K562 (cell line): ENCODE data around the gene PNCK. TPM values are rescaled to one million over a fixed set of nuclear protein-coding genes. Genes with fewer than 3 reads are reported as not detected.
A peak's percentile ranks its signal among the peaks of the same experiment; 100 is the strongest.

Experiments used
- CHD4 ChIP-seq: fragments of 200-600 bp; sonication (generic); IDR thresholded peaks from 3 replicates; pipeline ENCODE4 v1.6.1; 2012; ENCODE audit warnings: low read depth, mild to moderate bottlenecking, mixed read lengths, low read length, inconsistent platforms; ENCODE audit not compliant: insufficient read depth, insufficient replicate concordance, poor library complexity, severe bottlenecking
- FIP1L1 ChIP-seq: fragments of 200-400 bp; formaldehyde crosslinking; IDR thresholded peaks from 2 replicates; pipeline ENCODE4 v1.6.1; 2018; ENCODE audit warnings: mild to moderate bottlenecking, low read depth, low read length; ENCODE audit not compliant: poor library complexity, severe bottlenecking
- MLLT1 ChIP-seq, 2 experiments: fragments of 450-650 bp; IDR thresholded peaks; 2 replicates each; pipeline ENCODE4 v1.6.1; 2016
- MTA2 ChIP-seq: fragments of 450-650 bp; IDR thresholded peaks from 2 replicates; pipeline ENCODE4 v1.6.1; 2016; ENCODE audit warnings: low read depth
- NEUROD1 ChIP-seq: fragments of 150-350 bp; IDR thresholded peaks from 2 replicates; pipeline ENCODE4 v1.6.1; 2014; ENCODE audit warnings: borderline replicate concordance, low read length, low read depth; ENCODE audit not compliant: partially characterized antibody
- SAFB ChIP-seq: fragments of 200-400 bp; formaldehyde crosslinking; IDR thresholded peaks from 2 replicates; pipeline ENCODE4 v1.6.1; 2017; ENCODE audit warnings: low read depth, low read length, borderline replicate concordance
- TCF7 ChIP-seq: sonication (generic); IDR thresholded peaks from 2 replicates; pipeline ENCODE4 v1.6.1; 2016; ENCODE audit warnings: antibody characterized with exemption, borderline replicate concordance
- TOE1 ChIP-seq, 2 experiments: fragments of 450-650 bp in 1 of 2; sonication (generic) in 1 of 2; formaldehyde crosslinking in 1 of 2; IDR thresholded peaks; 2 replicates each; pipeline versions ENCODE4 v1.7.1 to v1.8.0; 2016 to 2022; ENCODE audit warnings: borderline replicate concordance in 2 of 2, mild to moderate bottlenecking in 2 of 2, antibody characterized with exemption in 1 of 2, inconsistent platforms in 1 of 2, low read depth in 1 of 2, missing genetic modification reagents in 1 of 2, moderate library complexity in 1 of 2
- ZKSCAN8 ChIP-seq: fragments of 200-800 bp; sonication (Bioruptor generic); IDR thresholded peaks from 2 replicates; pipeline ENCODE4 v1.6.1; 2016; ENCODE audit warnings: missing genetic modification characterization, missing compliant biosample characterization
- ZNF384 ChIP-seq: IDR thresholded peaks from 2 replicates; pipeline ENCODE4 v1.6.1; 2012; ENCODE audit warnings: low read depth, low read length, improper control_type of control experiment
- ZNF592 ChIP-seq: fragments of 450-650 bp; IDR thresholded peaks from 2 replicates; pipeline ENCODE4 v1.6.1; 2017; ENCODE audit warnings: antibody characterized with exemption, mild to moderate bottlenecking
- ZNF609 ChIP-seq: sonication (generic); formaldehyde crosslinking; IDR thresholded peaks from 2 replicates; pipeline ENCODE4 v1.8.1; 2023; ENCODE audit warnings: missing genetic modification reagents, mild to moderate bottlenecking, borderline replicate concordance
- ZNF764 ChIP-seq: fragments of 250-450 bp; sonication (Bioruptor Pico); IDR thresholded peaks from 2 replicates; pipeline ENCODE4 v1.4.0; 2020; ENCODE audit warnings: low read depth, mild to moderate bottlenecking, moderate library complexity
- polyA plus RNA-seq, 8 experiments: library from polyadenylated mRNA; depleted of rRNA in 4 of 8; stranded (reverse) in 5 of 8; unstranded in 3 of 8; fragments of >200 nt; fragmentation: Nextera tagmentation in 2 of 8; fragmentation: Illumina TruSeq in 1 of 8; extraction: Ambion mirVana in 2 of 8; extraction: Trizol in 1 of 8; gene quantifications; 2 replicates each; pipeline versions ENCODE4 v1.2.1 to v1.2.3, GENCODE V29; 2011 to 2014; ENCODE audit warnings: inconsistent platforms in 1 of 8, missing spikeins in 1 of 8
- total RNA-seq, 7 experiments: library from RNA; depleted of rRNA in 6 of 7; stranded (reverse); fragments of >200 nt in 6 of 7; fragmentation: Illumina TruSeq in 2 of 7; extraction: Trizol in 2 of 7; gene quantifications; 2 replicates each; pipeline versions ENCODE4 v1.2.1 to v1.2.3, GENCODE V29; 2011 to 2021; ENCODE audit warnings: low replicate concordance in 1 of 7
- TF ChIP-seq, protein P1 (sequence below): fragments of 450-650 bp; formaldehyde crosslinking; conservative IDR thresholded peaks from 2 replicates; pipeline ENCODE4 v1.4.0; 2022; ENCODE audit warnings: mild to moderate bottlenecking, missing genetic modification characterization

The PNCK gene
- total and polyA plus RNA-seq, 9 of the 15 experiments (the other 6 are each of a cell fraction or from before 2014, with no cell fraction given), result 0.13 to 7.5 (median 1.2) TPM; not detected in 1

GRCh38 chrX:153708415-153708814 lies 34.8 kb upstream of the PNCK start (continued):
- TF ChIP-seq ZNF609 (CRISPR knock-in tag), result no peak
- TF ChIP-seq MTA2, result no peak
- TF ChIP-seq ZNF592, result peak; percentile 46
- no peak for TF ChIP-seq CHD4
- no peak for TF ChIP-seq ZNF764
- no peak for TF ChIP-seq SAFB
- TF ChIP-seq FIP1L1, result no peak
- TF ChIP-seq, protein P1, sequence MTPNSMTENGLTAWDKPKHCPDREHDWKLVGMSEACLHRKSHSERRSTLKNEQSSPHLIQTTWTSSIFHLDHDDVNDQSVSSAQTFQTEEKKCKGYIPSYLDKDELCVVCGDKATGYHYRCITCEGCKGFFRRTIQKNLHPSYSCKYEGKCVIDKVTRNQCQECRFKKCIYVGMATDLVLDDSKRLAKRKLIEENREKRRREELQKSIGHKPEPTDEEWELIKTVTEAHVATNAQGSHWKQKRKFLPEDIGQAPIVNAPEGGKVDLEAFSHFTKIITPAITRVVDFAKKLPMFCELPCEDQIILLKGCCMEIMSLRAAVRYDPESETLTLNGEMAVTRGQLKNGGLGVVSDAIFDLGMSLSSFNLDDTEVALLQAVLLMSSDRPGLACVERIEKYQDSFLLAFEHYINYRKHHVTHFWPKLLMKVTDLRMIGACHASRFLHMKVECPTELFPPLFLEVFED (CRISPR knock-in tag), result no peak
- peak; percentile 96 for TF ChIP-seq ZNF384
- TF ChIP-seq MLLT1 (IDR thresholded peaks at IDR 0.05), result no peak
- TF ChIP-seq TCF7, result no peak
- TF ChIP-seq ZKSCAN8 (CRISPR knock-in tag), result 0 out of 2 replicates have a peak, but pooled peaks have one; percentile 44
- TF ChIP-seq NEUROD1, result no peak
- peak; percentile 61; the same call in 1 of the 2 replicates for TF ChIP-seq TOE1 (IDR thresholded peaks at IDR 0.05; ENCODE audit: borderline replicate concordance)
- TF ChIP-seq TOE1 (CRISPR knock-in tag; IDR thresholded peaks at IDR 0.05; ENCODE audit: borderline replicate concordance, low read depth), result no peak
